GM21529 (cell line): ENCODE results near the gene SNRNP35.
"Not testable (repeated sequence)": the region's sequence is repeated elsewhere in the genome, so short reads cannot be mapped to it uniquely, and the experiment has no call there.

Experiments
- ATAC-seq: cut with Tn5 transposase; IDR thresholded peaks from one replicate; pipeline ENCODE4 v1.9.1; 2021; ENCODE audit not compliant: unreplicated experiment

SNRNP35 gene, protein sequence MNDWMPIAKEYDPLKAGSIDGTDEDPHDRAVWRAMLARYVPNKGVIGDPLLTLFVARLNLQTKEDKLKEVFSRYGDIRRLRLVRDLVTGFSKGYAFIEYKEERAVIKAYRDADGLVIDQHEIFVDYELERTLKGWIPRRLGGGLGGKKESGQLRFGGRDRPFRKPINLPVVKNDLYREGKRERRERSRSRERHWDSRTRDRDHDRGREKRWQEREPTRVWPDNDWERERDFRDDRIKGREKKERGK

DNA sequence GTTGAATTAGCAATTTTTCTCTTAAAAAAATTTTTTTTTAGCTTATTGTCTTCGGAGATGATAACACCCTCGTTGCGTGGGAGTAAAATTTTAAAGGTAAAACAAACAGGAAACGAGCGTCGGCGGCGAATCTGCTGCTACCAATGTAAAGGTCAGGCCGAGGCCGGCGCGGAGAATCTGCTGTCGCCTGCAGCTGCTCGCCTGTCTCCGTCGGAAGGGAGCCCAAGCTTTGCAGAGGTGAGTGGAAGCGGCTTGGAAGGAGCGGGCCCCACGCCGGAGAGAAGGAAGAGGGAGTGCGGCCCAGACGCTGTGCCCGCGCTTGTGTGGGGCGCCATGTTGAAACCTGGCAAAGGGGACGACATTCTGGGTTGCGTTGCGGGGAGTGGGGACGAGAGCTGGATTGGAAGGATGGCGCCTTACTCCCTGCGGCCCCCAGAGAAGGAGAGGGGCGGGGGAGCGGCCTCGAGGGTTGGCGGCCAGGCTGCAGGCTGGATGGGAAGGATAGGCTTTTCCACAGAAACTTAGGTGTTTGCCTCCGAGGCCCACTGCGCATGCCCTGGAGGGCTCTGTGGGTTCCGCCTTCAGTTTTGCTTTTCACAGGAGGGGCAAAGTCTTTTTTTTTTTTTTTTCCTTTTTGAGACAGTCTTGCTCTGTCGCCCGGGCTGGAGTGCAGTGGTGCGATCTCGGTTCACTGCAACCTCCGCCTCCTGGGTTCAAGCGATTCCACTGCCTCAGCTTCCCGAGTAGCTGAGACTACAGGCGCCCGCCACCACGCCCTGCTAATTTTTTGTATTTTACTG lies at the start of gene SNRNP35:
TSS of gene SNRNP35 (plus strand) at position 160 of the 800 bp plus-strand sequence. CDS start 7,402 bp downstream, outside the sequence.
- peak; percentile 54 for ATAC-seq

DNA sequence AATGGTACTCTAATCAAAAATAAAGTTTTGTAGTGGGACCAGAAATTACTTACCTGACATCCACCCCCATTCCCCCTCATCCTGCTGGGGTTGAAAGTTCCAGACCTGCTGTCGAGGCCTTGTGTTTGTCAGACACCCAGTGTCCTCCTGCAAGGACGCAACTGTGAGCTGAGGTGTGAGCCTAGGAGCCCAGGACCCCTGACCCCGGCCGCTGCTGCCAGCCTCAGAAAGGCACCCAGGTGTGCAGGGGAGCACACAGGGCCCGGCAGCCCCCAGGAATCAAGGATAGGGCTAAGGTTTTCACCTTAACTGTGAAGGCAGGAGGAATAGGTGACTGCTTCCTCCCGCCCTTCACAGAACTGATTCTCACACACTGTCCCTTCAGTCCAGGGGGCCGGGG lies 49.3 kb upstream of the SNRNP35 start:
- ATAC-seq = not testable (repeated sequence)

DNA sequence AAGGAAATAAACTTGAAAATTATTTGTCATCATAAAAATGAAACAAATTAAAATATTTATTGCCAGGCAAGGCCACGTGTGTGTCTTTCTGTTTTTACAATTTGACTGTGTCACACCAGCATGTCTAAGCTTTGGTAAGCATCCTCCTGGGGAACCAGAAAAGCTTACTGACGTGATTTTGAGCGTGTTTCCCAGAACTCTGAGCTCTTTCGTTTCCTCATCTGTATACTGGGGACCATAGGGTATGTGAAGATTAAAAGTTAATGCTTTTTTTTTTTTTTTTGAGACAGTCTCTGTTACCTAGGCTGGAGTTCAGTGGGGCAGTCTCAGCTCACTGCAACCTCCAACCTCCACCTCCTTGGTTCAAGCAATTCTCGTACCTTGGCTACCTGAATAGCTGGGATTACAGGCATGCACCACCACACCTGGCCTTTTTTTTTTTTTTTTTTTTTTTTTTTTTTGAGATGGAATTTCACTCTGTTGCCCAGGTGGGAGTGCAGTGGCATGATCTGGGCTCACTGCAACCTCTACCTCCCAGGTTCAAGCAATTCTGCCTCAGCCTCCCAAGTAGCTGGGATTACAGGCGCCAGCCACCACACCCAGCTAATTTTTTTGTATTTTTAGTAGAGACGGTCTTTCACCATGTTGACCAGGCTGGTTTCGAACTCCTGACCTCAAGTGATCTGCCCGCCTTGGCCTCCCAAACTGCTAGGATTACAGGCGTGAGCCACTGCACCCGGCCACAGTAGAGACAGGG lies 48.5 kb upstream of the SNRNP35 start:
- ATAC-seq = not testable (repeated sequence)

DNA sequence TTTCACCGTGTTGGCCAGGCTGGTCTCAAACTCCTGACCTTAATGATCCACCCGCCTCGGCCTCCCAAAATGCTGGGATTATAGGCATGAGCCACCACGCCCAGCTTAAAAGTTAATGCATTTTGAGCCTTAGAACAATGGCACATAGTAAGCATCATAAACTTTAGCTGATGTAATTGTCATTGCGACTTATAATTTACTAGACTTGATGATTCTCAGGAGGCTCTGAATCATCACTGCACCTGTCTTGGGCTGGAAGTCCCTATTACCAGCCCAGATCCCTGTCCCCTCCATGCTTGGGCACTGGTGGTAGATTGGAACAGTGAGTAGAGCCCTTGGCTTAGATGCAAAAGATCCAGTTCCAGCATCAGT lies 47.9 kb upstream of the SNRNP35 start:
- ATAC-seq = no peak

DNA sequence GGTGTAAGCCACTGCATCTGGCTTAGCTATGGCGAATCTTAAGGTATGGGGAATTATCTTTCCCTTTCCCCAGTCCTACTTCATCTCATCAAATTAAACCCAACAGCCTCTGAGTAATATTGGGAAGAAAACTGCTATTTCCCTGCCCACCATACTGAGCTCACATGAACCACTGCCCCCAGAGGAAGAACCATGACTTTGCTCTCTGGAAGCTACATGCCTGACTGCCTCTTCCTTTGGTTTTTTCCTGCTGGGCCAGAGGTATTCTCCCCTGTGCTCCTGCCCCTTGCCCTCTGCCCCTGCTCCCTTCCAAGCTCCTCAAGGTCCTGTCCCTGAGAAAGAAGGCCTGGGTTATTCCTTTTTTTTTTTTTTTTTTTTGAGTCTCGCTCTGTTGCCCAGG lies 36.6 kb upstream of the SNRNP35 start:
- no peak for ATAC-seq

DNA sequence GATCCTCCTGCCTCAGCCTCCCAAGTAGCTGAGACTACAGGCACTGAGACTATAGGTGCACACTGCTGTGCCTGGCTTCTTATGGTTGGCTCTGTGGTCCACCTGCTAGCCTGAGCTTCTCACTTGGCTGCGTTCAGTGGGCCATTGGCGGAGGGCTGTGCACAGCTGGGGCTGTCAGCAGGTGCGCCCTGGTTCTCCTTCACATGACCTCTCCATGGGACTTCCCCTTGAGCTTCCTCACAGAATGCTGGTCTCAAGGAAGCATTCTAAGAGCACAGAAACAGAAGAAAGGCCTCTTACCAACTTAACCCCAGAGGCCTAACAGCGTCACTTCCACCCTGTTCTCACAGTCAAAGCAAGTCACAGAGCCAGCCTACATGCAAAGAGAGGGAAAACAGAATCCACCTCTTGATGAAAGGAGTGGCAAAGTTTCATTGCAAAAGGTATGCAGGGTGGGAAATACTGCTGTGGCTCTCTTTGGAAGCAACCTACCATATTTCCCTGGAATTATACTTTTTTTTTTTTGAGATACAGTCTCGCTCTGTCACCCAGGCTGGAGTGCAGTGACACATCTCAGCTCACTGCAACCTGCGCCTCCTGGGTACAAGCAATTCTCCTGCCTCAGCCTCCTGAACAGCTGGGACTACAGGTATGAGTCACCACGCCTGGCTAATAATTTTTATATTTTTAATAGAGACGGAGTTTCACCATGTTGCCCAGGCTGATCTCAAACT lies 30.7 kb upstream of the SNRNP35 start:
- peak; percentile 92 for ATAC-seq

DNA sequence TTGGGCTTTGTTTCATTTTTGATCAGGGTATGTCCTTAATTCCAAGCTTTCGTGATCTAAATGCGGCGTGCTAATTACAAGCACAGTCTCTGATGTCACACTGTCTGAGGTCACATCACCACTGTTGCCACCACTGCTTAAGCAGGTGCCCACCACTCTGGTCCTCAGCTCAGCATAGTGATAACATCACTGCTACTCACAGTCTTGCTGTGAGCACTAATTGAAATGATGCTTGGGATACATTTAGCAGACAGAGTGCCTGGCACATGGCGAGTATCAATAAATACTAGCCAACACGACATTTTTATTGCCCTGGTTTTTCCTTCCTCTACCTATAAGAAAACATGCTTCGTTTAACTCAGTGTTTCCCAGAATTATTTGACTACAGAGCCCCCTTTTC lies 29.3 kb upstream of the SNRNP35 start:
- no peak for ATAC-seq

DNA sequence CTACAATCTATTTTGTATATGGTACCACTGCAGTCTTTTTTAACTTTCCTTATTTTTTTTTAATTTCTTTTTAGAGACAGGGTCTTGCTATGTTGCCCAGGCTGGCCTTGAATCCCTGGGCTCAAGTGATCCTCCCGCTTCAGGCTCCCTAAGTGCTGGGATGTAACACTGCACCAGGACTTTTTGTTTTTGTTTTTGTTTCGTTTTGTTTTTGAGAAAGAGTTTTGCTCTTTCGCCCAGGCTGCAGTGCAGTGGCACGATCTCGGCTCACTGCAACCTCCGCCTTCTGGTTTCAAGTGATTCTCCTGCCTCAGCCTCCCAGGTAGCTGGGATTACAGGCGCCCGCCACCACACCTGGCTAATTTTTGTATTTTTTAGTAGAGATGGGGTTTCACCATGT lies 28.8 kb upstream of the SNRNP35 start:
- ATAC-seq = not testable (repeated sequence)

DNA sequence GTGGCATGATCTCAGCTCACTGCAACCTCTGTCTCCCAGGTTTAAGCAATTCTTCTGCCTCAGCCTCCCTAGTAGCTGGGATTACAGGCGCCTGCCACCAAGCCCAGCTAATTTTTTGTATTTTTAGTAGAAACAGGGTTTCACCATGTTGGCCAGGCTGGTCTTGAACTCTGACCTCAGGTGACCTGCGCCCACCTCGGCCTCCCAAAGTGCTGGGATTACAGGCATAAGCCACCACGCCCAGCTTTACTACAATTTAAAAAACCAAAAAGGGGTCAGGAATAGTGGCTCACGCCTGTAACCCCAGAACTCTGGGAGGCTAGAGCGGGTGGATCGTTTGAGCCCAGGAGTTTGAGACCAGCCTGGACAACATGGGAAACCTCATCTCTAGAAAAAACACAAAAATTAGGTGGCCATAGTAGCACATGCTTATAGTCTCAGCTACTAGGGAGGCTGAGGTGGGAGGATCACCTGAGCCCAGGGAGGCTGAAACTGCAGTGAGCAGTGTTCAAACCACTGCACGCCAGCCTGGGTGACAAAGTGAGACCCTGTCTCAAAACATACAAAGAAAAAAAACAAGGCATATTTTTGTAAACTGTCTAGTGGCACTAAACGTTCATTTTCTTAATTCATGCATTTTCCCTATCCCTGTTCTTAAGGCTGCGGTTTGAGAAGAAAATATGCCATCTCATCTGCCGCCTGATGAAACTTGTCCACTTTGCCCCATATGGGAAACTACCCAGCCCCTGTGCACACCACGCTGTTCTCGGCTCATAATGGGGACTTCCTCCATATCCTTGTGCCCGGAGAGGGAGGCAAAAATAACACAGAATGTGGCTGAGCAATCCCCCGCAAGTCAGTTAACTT lies 25.8 kb upstream of the SNRNP35 start:
- not testable (repeated sequence) for ATAC-seq

DNA sequence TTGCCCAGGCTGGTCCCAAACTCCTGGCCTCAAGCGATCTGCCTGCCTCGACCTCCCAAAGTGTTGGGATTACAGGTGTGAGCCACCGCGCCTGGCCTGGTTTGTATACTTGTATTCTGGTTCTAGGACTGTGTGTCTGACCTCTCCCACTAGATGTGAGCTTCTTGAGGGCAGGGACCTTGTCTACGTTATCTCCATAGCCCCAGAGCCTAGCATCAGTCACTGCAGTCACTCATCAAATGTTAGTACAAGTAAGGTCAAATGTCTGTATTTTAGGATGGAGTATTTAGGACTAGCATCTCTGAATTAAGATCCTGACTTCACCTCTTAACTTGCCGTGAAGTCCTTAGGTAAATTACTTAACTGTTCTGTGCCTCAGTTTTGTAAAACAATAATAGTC lies 24.3 kb upstream of the SNRNP35 start:
- no peak for ATAC-seq

DNA sequence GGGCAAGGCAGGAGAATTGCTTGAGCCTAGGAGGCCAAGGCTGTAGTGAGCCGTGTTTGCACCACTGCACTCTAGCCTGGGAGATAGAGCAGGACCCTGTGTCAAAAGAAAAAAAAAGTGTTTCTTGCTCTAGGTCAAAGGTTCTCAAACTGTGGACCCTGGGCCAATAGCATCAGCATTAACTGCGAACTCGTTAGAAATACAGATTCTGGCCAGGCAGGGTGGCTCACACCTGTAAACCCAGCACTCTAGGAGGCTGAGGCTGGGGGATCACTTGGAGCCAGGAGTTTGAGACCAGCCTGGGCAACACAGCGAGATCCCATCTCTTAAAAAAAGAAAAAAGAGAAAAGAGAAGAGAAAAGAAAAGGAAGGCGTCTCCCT lies 22.3 kb upstream of the SNRNP35 start:
- no peak for ATAC-seq

DNA sequence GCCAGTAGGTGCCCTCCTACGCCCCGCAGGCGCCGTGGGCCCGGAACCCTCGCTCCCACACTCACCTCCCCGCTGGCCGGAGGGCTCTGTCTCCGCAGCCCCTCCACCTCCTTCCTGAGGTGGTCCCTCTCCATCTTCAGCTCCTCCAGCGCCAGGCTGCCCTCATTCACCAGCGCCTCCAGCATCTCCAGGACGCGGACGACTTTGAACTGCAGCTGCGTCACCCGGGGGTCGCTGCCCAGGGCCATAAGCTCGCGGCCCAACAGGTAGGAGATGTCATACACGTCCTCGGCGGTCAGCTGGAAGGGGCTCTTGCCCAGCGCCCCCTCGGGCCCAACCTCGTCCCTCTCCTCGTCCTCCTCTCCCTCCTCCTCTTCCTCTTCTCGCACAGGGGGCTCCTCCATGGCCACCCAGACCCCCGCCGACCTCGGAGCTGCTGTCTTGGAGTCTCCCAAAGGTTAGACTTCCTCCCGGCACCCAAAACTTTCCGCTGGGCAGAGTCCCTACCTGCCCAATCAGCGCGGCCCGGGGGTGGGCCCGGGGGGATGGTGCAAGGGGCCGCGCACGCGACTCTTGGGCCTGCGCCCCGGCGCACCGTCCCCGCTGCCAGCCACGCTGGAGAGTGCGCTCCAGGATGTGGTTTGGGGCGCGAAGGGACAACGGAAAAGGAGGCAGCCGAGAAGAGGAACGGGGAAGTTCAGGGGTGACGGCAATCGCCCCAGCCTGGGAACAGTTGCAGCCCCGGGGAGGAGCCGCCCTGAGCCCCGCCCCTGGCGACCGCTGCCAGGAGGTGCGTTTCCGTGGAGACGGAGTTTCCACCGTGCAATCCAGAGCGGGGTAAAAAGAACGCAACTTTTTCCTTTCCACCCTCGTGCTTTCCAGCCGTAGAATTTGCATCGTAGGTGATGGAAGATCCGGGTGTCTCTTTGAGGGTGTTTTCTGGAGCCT lies 21.6 kb upstream of the SNRNP35 start, which contains the start of gene RILPL2:
TSS of gene RILPL2 (minus strand) at position 668 of the 948 bp plus-strand sequence. CDS start at position 404, 264 bp downstream.
- peak; percentile 74 for ATAC-seq

DNA sequence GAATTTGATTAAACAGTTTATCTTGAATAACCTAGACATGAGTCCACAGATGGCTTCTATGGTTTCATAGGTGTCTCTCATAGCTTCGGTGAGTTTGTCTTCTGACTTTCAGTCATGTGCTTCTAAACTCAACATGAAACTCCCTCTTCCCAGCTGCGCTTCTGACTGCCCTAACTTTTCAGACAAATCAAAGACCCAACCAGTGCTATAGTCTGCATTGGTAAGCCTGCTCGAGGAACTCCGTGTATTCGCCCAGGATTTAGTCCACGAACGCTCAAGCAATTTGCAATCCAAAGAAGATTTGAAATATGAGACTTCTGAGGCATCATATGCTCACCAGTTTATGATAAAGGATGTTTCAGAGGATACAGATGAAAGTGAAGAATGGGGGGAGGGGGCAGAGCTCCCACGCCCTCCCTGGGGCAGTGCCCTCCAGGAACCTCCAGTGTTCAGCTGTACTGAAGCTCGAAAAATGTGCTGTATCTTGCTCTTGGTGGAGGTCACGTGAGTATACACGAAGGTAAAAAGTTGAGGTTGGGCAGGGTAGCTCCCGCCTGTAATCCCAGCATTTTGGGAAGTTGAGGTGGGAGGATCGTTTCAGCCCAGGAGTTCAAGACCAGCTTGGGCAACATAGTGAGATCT lies 16.3 kb upstream of the SNRNP35 start:
- peak; percentile 59 for ATAC-seq

DNA sequence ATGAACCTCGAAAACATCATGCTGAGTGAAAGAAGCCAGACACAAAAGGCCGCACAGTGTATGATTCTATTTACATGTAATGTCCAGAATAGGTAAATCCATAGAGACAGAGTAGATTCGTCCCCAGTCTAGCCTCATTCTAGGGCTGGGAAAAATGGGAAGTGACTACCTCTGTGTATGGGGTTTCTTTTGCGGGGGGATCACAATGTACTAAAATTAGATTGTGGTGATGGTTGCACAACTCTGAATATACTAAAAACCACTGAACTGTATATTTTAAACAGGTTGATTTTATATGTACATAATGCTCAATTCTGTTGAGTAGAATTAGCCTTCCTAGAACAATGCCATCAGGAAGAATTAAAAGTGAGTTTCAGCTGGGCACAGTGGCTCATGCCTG lies 15.2 kb upstream of the SNRNP35 start:
- no peak for ATAC-seq

DNA sequence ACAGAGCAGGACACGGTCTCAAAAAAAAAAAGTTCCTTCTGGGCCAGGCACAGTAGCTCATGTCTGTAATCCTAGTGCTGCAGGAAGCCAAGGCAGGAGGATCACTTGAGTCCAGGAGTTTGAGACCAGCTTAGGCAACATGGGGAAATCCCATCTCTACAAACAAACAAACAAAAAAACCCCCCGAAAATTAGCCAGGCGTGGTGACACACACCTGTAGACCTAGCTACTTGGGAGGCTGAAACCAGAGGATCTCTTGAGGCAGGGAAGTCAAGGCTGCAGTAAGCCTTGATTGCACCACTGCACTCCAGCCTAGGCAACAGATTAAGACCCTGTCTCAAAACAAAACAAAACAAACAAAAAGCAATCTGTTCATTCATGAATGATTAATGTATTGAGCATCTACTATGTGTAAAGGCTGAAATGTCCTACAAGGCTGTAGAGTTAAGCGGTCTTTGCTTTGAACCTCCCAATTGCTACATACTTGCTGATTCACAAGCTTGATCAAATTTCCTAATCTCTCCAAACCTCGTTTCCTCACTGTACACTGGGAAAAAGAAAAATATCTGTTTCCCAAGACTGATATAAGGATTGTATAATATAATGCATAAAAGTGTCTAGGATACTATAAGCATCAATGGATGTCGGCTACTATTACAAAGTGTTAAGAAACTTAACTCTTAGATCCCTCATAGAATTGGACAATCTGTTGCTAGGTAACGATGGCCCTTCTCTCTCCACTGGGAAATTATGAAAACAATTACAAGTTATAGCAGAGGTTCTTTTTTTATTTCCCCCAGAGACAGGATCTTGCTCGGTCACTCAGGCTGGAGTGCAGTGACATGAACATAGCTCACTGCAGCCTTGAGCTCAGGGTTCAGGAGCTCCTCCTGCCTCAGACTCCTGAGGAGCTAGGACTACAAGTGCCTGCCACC lies 13.6 kb upstream of the SNRNP35 start:
- ATAC-seq = no peak

DNA sequence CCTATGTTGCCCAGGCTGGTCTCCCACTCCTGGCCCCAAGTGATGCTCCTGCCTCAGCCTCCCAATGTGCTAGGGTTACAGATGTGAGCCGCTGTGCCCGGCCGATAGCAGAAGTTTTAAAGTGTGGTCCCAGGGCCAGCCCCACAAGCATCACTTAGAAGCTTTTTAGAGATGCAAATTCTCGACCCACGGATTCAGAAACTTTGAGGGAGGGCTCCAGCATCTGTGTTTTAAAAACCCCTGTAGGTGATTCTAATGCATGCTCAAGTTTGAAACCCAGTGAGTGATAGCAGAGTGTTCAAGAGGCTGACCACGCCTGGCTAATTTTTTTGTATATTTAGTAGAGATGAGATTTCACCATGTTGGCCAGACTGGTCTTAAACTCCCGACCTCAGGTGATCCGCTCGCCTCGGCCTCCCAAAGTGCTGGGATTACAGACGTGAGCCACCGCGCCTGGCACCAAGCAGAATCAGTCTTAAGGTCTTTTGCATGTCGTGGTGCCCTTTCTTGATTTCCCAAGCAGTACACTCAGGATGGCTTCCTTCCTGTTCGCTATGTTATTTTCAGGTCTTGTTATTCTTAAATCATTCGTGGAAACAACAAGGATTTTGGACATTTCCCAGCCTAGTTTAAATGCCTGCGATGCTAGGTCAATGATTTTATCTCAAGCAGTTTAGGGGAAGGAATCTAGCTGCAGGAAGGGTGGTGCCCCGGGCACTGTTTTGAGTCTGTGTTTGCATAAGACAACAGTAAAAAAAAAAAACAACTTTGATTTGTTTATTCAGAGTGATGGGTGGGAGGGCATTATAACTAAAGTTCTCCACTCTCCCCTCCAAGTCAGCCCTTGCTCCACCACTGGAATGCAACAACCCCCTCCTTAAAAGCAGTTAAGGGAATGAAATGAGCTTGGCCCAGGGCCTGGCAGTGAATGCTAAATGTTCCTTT lies 12.3 kb upstream of the SNRNP35 start:
- no peak for ATAC-seq
